Uterus (tissue), 4 donors: ENCODE data around the gene TLX3. TPM values are rescaled to one million over a fixed set of nuclear protein-coding genes. Genes with fewer than 3 reads are reported as not detected.
"Not testable (repeated sequence)": the region's sequence is repeated elsewhere in the genome, so short reads cannot be mapped to it uniquely, and the experiment has no call there.

ENCODE experiments used
- DNase-seq, 2 donors: peaks; one replicate each; pipeline ENCODE4 v3.0.0-alpha.2; 2019 to 2020
- H3K27ac ChIP-seq, 2 donors: fragments of 200-600 bp; sonication (generic); 1 replicate in 1 of 2; 2 replicates in 1 of 2; pipeline ENCODE4 v1.5.1; 2016 to 2018
- H3K27me3 ChIP-seq, 2 donors: fragments of 200-600 bp; sonication (generic); one replicate each; pipeline ENCODE4 v1.5.1; 2018 to 2019; ENCODE audit warnings: control low read depth in 1 of 2
- H3K36me3 ChIP-seq, 2 donors: fragments of 200-600 bp; sonication (generic); one replicate each; pipeline ENCODE4 v1.5.1; 2019; ENCODE audit warnings: control low read depth in 1 of 2
- H3K4me1 ChIP-seq, 2 donors: fragments of 200-600 bp; sonication (generic); one replicate each; pipeline ENCODE4 v1.5.1; 2018 to 2019; ENCODE audit warnings: control low read depth in 1 of 2
- H3K4me3 ChIP-seq, 2 donors: fragments of 200-600 bp; sonication (generic); 1 replicate in 1 of 2; 2 replicates in 1 of 2; pipeline ENCODE4 v1.5.1; 2018 to 2019; ENCODE audit warnings: mild to moderate bottlenecking in 1 of 2
- H3K9me3 ChIP-seq, 2 donors: fragments of 200-600 bp; sonication (generic); one replicate each; pipeline ENCODE4 v1.5.1; 2019; ENCODE audit warnings: control low read depth in 1 of 2
- CTCF ChIP-seq, 4 experiments: fragments of 200-600 bp in 2 of 4; fragments of 450-650 bp in 2 of 4; sonication (generic) in 2 of 4; IDR thresholded peaks; one replicate each; pipeline ENCODE4 v1.5.1; 2016 to 2019; ENCODE audit warnings: antibody characterized with exemption in 4 of 4, mild to moderate bottlenecking in 2 of 4, moderate library complexity in 1 of 4
- POLR2A ChIP-seq, 2 donors: fragments of 450-650 bp; IDR thresholded peaks; one replicate each; pipeline ENCODE4 v1.6.1; 2016; ENCODE audit warnings: antibody characterized with exemption in 2 of 2, mild to moderate bottlenecking in 1 of 2, moderate library complexity in 1 of 2
- intact Hi-C: fragments of 100-400 bp; cut with DNase I; formaldehyde crosslinking; loops from one replicate; pipeline ENCODE4 v1.15.1; 2023; ENCODE audit warnings: low total_unique reads
- small RNA-seq: library from RNA; depleted of rRNA; stranded (forward); fragments of <200 nt; gene quantifications from one replicate; pipeline ENCODE3, GENCODE V24; 2016
- total RNA-seq, 4 donors: library from RNA; depleted of rRNA in 3 of 4; stranded (reverse); fragments of >200 nt in 3 of 4; gene quantifications; one replicate each; pipeline versions ENCODE4 v1.1.0 to v1.2.4, GENCODE V29; 2014 to 2023
- donor health status: DM: yes; HTN: yes; CAD: no.

TLX3 gene
- total RNA-seq, 4 donors from 2014 or later, result not detected

- Histone ChIP-seq H3K4me3 (no peak overlapping the region), H3K9me3 (no peaks in the 10 kb centered on the region), H3K36me3 (no peaks in the 10 kb centered on the region), H3K4me1 (no peaks in the 10 kb centered on the region), H3K27ac (no peak overlapping the region), H3K27me3 (no peaks in the 10 kb centered on the region)
- TF ChIP-seq CTCF (IDR thresholded peaks at IDR 0.05) (no peak), POLR2A (IDR thresholded peaks at IDR 0.05) (no peak)
- DNase-seq, result no peak
- intact Hi-C loops, result no loop called here
Observed at GRCh38 chr5:171344936-171345608, 36.0 kb downstream of the TLX3 start.

GRCh38 chr5:171351536-171352073 lies 42.6 kb downstream of the TLX3 start:
- Histone ChIP-seq H3K36me3 (no peaks in the 10 kb centered on the region), H3K27me3 (no peaks in the 10 kb centered on the region), H3K27ac (no peak overlapping the region), H3K4me1 (no peaks in the 10 kb centered on the region), H3K4me3 (no peak overlapping the region), H3K9me3 (no peaks in the 10 kb centered on the region)
- TF ChIP-seq POLR2A (IDR thresholded peaks at IDR 0.05), result no peak
- TF ChIP-seq CTCF (IDR thresholded peaks at IDR 0.05), result no peak
- no peak for DNase-seq
- intact Hi-C loops, result no loop called here

- Histone ChIP-seq H3K27me3 (no peaks in the 10 kb centered on the region), H3K4me1 (no peaks in the 10 kb centered on the region), H3K36me3 (no peaks in the 10 kb centered on the region), H3K27ac (no peak overlapping the region), H3K9me3 (no peaks in the 10 kb centered on the region), H3K4me3 (no peak overlapping the region)
- intact Hi-C loops, result no loop called here
- TF ChIP-seq CTCF (IDR thresholded peaks at IDR 0.05), result no peak
- no peak for TF ChIP-seq POLR2A (IDR thresholded peaks at IDR 0.05)
- DNase-seq, result no peak
Observed at GRCh38 chr5:171355302-171355724, 46.3 kb downstream of the TLX3 start.

GRCh38 chr5:171357843-171358242 lies 48.8 kb downstream of the TLX3 start:
- Histone ChIP-seq H3K4me3 (no peak overlapping the region), H3K27ac (no peak overlapping the region), H3K4me1 (no peaks in the 10 kb centered on the region), H3K27me3 (no peaks in the 10 kb centered on the region), H3K9me3 (no peaks in the 10 kb centered on the region), H3K36me3 (no peaks in the 10 kb centered on the region)
- TF ChIP-seq POLR2A (IDR thresholded peaks at IDR 0.05) (no peak), CTCF (IDR thresholded peaks at IDR 0.05) (no peak)
- DNase-seq, result no peak
- intact Hi-C loops, result no loop called here

GRCh38 chr5:171361151-171361550 lies 52.1 kb downstream of the TLX3 start:
- H3K27ac ChIP-seq, H3K4me1 ChIP-seq, H3K4me3 ChIP-seq, H3K9me3 ChIP-seq, DNase-seq, intact Hi-C loops, H3K27me3 ChIP-seq, H3K36me3 ChIP-seq: not testable (repeated sequence)

Small RNA genes within 50 kb of the gene (small RNA-seq; reads per million reads assigned to genes)
- gene AC091980.1 (not detected), gene RN7SL339P (not detected)

Other genes with a start within 250 kb of the TLX3 start
- over 10,000 TPM in 1 of 4 donors, 1,000 to 10,000 TPM in 3; 1,265 to 21,851 (median 1,493) TPM for gene NPM1, start 78.6 kb downstream of the TLX3 start, total RNA-seq
- gene FGF18, start 110.4 kb downstream of the TLX3 start, total RNA-seq, result 1 to 10 TPM in 2 of 4 donors, not detected in 2; 1.4 to 3.0 TPM